Measurements from ENCODE around the gene CFAP68.

- TF ChIP-seq CTCF (conservative IDR thresholded peaks at IDR 0.05; ENCODE audit: low read depth, low read length) (no peak), EZH2 (IDR thresholded peaks at IDR 0.05; ENCODE audit: low read length, unreplicated experiment) (no peak), EZH2phosphoT487 (IDR thresholded peaks at IDR 0.05; ENCODE audit: borderline replicate concordance, low read length) (no peak)
Observed at GRCh38 chr11:111916768-111917167, 37.4 kb downstream of the CFAP68 start.

All from PC-3 (cell line).